ENCODE results near the gene LENG8.

DNA sequence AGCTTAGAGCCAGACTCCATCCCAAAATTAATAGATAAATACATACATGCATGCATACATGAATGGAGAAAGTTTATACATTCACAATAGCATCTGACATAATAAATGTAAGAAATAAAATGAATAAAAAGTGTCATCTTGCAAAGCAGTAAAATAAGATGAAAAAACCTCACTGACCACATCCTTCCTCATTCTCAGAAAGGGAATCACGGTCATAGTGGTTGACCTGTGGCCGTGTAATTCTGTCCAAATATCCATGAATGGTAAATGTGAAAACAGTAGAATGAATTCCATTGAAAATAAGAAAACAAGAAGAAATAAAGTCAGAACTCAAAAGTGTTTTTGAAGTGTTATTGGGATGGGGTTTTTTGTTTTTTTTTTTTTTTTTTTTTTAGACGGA, 33.9 kb downstream of the LENG8 start:
- TF ChIP-seq EP300 (IDR thresholded peaks at IDR 0.05) (no peak), POLR2A (IDR thresholded peaks at IDR 0.05) (no peak), POLR2AphosphoS5 (IDR thresholded peaks at IDR 0.05) (no peak)
- TF ChIP-seq, protein P1, sequence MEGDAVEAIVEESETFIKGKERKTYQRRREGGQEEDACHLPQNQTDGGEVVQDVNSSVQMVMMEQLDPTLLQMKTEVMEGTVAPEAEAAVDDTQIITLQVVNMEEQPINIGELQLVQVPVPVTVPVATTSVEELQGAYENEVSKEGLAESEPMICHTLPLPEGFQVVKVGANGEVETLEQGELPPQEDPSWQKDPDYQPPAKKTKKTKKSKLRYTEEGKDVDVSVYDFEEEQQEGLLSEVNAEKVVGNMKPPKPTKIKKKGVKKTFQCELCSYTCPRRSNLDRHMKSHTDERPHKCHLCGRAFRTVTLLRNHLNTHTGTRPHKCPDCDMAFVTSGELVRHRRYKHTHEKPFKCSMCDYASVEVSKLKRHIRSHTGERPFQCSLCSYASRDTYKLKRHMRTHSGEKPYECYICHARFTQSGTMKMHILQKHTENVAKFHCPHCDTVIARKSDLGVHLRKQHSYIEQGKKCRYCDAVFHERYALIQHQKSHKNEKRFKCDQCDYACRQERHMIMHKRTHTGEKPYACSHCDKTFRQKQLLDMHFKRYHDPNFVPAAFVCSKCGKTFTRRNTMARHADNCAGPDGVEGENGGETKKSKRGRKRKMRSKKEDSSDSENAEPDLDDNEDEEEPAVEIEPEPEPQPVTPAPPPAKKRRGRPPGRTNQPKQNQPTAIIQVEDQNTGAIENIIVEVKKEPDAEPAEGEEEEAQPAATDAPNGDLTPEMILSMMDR (IDR thresholded peaks at IDR 0.05): no peak
